ENCODE data around the gene SNX11.

DNA sequence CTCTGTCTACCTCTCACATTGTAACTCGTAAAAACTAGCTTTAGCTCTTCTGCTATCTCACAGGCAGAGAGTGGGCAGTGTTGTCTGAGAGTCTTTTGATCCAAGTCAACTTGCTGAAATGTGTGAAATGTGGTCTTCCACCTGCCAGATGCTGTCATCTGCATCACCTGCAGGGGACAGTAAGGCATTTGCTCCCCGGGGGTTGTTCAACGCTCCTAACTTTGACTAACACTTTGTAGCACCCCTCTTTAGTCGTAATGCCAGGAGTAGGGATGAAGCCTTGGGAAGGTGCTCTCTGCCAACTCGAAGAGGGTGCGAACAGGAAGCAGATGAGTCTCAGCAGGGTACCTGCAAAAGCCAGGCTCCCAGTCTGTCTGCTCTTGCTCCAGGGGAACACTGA lies 36.1 kb downstream of the SNX11 start:
- no peak for TF ChIP-seq ZNF830 (tag by site-specific recombination; IDR thresholded peaks at IDR 0.05; ENCODE audit: low read depth)
- TF ChIP-seq, protein P1, sequence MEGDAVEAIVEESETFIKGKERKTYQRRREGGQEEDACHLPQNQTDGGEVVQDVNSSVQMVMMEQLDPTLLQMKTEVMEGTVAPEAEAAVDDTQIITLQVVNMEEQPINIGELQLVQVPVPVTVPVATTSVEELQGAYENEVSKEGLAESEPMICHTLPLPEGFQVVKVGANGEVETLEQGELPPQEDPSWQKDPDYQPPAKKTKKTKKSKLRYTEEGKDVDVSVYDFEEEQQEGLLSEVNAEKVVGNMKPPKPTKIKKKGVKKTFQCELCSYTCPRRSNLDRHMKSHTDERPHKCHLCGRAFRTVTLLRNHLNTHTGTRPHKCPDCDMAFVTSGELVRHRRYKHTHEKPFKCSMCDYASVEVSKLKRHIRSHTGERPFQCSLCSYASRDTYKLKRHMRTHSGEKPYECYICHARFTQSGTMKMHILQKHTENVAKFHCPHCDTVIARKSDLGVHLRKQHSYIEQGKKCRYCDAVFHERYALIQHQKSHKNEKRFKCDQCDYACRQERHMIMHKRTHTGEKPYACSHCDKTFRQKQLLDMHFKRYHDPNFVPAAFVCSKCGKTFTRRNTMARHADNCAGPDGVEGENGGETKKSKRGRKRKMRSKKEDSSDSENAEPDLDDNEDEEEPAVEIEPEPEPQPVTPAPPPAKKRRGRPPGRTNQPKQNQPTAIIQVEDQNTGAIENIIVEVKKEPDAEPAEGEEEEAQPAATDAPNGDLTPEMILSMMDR (tag by site-specific recombination; IDR thresholded peaks at IDR 0.05) = no peak
- no peak for TF ChIP-seq ZNF776 (tag by site-specific recombination; IDR thresholded peaks at IDR 0.05; ENCODE audit: borderline replicate concordance)
- no peak for TF ChIP-seq ZFP37 (tag by site-specific recombination; IDR thresholded peaks at IDR 0.05)
- TF ChIP-seq, protein P2, sequence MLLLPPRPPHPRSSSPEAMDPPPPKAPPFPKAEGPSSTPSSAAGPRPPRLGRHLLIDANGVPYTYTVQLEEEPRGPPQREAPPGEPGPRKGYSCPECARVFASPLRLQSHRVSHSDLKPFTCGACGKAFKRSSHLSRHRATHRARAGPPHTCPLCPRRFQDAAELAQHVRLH (tag by site-specific recombination; IDR thresholded peaks at IDR 0.05) = no peak
- TF ChIP-seq ZNF639 (tag by site-specific recombination; IDR thresholded peaks at IDR 0.05) = no peak
- TF ChIP-seq ZSCAN30 (tag by site-specific recombination; IDR thresholded peaks at IDR 0.05) = no peak
- no peak for TF ChIP-seq KLF16 (tag by site-specific recombination; IDR thresholded peaks at IDR 0.05)
- no peak for TF ChIP-seq MZF1 (tag by site-specific recombination; IDR thresholded peaks at IDR 0.05; ENCODE audit: borderline replicate concordance)
- no peak for TF ChIP-seq TRIM28 (IDR thresholded peaks at IDR 0.05; ENCODE audit: borderline replicate concordance, low read length)
- TF ChIP-seq ZNF121 (tag by site-specific recombination; IDR thresholded peaks at IDR 0.05) = no peak
- no peak for TF ChIP-seq ZNF140 (tag by site-specific recombination; IDR thresholded peaks at IDR 0.05)
- no peak for TF ChIP-seq ZNF707 (tag by site-specific recombination; IDR thresholded peaks at IDR 0.05)
- TF ChIP-seq REST (tag by site-specific recombination; IDR thresholded peaks at IDR 0.05) = no peak
